NT2/D1 (cell line): Measurements from ENCODE around the gene TMEM98.

ENCODE experiments used
- DNase-seq: peaks from one replicate; pipeline ENCODE4 v3.0.0-alpha.2; 2011; ENCODE audit warnings: low read depth, low spot score
- H3K27me3 ChIP-seq: 2 replicates; pipeline ENCODE4 v1.6.0; 2011; ENCODE audit warnings: mild to moderate bottlenecking; ENCODE audit not compliant: insufficient read length, insufficient read depth
- H3K36me3 ChIP-seq: 2 replicates; pipeline ENCODE4 v1.6.1; 2011; ENCODE audit warnings: mild to moderate bottlenecking, low read length, mixed read lengths; ENCODE audit not compliant: insufficient read depth, insufficient read length
- H3K4me1 ChIP-seq: 2 replicates; pipeline ENCODE4 v1.5.1; 2011; ENCODE audit not compliant: insufficient read depth, insufficient read length
- H3K4me3 ChIP-seq: 2 replicates; pipeline ENCODE4 v1.5.1; 2011; ENCODE audit warnings: low read depth; ENCODE audit not compliant: insufficient read length
- H3K9ac ChIP-seq: 2 replicates; pipeline ENCODE4 v1.6.0; 2011; ENCODE audit warnings: low read depth; ENCODE audit not compliant: insufficient read length
- H3K9me3 ChIP-seq: 2 replicates; pipeline ENCODE4 v1.5.1; 2011; ENCODE audit warnings: mild to moderate bottlenecking, low read length; ENCODE audit not compliant: insufficient read depth
- SUZ12 ChIP-seq: IDR thresholded peaks from 2 replicates; pipeline ENCODE4 v1.6.1; 2011; ENCODE audit not compliant: insufficient read length, insufficient read depth; ENCODE audit errors: extremely low read depth
- YY1 ChIP-seq: IDR thresholded peaks from 2 replicates; pipeline ENCODE4 v1.6.1; 2011; ENCODE audit not compliant: insufficient read length, insufficient read depth
- ZNF274 ChIP-seq: IDR thresholded peaks from 2 replicates; pipeline ENCODE4 v1.6.1; 2011; ENCODE audit warnings: mild to moderate bottlenecking, low read depth, low read length

Gene TMEM98

GRCh38 chr17:32894245-32894644 lies 33.7 kb upstream of the TMEM98 start:
- Histone ChIP-seq H3K9me3 (no peaks in the 10 kb centered on the region), H3K4me3 (no peak overlapping the region), H3K36me3 (no peaks in the 10 kb centered on the region), H3K9ac (no peak overlapping the region), H3K27me3 (no peaks in the 10 kb centered on the region), H3K4me1 (no peaks in the 10 kb centered on the region)
- no peak for DNase-seq
- no peak for TF ChIP-seq SUZ12

DNA sequence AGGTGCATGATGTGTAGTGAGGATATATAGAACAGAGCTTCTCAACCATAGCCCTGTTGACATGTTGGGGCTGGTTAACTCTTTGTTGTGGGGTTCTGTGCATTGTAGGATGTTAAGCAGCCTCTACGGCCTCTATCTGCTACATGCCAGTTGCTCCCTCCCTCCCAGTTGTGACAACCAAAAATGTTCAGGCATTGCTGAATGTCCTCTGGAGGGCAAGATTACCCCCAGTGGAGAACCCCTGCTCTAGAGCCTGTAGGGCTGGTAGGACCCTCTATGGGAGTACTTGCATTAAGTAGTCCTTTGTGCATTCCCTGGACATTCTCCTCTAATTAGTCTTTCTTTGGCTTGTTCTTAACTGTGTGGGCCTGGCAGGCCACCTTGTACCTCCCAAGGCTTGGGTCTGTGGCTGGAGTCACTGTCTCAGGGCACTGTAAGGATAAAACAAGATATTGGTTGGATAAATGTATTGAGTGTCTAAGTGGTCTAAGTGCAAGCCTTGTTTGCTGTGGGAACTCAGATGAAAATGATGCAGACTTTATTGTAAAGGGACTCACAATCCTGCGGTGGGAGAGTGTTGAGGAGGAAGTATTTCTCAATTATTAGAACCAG lies 31.2 kb upstream of the TMEM98 start:
- H3K4me3 ChIP-seq, result no peak overlapping the region
- no peak for TF ChIP-seq YY1
- TF ChIP-seq ZNF274, result no peak
- TF ChIP-seq SUZ12, result no peak
- H3K9me3 ChIP-seq, result peaks cover 6% of the 10 kb centered on the region
- H3K36me3 ChIP-seq, result no peaks in the 10 kb centered on the region
- no peak overlapping the region for H3K9ac ChIP-seq
- no peaks in the 10 kb centered on the region for H3K27me3 ChIP-seq
- H3K4me1 ChIP-seq, result no peaks in the 10 kb centered on the region
- no peak for DNase-seq

DNA sequence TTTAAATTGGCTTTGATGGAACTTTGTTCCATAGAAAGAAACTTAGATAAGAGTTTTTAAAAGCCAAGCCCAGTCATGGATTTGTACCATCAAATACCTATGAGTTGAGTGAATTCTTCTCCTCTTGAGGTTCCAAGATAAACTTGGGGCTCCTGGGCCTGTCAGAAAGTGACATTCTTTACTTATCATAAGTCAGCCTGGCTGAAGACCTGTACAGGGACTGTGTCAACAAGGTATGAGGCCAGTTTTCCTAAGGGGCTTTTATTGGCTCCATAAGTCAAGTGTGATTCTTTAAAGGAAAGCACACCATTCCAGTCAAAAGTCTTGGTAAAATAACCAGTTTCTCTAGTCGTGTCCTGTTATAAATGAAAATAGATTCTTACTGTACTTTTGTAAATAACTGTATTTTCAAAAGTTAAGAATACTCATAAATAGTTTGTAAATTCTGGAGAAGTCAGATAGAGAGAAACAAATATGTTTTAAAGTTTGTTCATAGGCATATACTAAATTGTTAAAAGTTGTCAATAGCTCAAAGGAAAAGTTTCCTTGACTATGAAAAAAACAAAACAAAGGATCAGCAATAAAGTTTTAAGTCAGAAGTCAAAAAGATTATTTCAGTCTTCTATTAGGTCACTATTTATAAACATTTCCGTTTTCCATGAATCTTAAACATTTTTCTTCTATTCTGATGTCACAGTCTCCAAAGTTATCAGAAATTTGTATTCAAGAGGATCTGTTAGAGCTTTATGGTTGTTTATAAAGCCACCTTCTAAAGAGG lies 28.5 kb upstream of the TMEM98 start:
- H3K4me3 ChIP-seq, result no peak overlapping the region
- H3K9me3 ChIP-seq, result peaks cover 13% of the 10 kb centered on the region
- H3K9ac ChIP-seq, result no peak overlapping the region
- H3K27me3 ChIP-seq, result no peaks in the 10 kb centered on the region
- TF ChIP-seq SUZ12 (no peak), YY1 (no peak)
- H3K4me1 ChIP-seq, result no peaks in the 10 kb centered on the region
- no peak for DNase-seq
- H3K36me3 ChIP-seq, result no peaks in the 10 kb centered on the region

- Histone ChIP-seq H3K4me1 (no peaks in the 10 kb centered on the region), H3K27me3 (no peaks in the 10 kb centered on the region), H3K36me3 (no peaks in the 10 kb centered on the region), H3K9ac (no peak overlapping the region), H3K4me3 (no peak overlapping the region), H3K9me3 (peaks cover 13% of the 10 kb centered on the region)
- no peak for DNase-seq
- TF ChIP-seq SUZ12, result no peak
- TF ChIP-seq ZNF274, result no peak
- no peak for TF ChIP-seq YY1
Observed at GRCh38 chr17:32901743-32902142, 26.2 kb upstream of the TMEM98 start.

DNA sequence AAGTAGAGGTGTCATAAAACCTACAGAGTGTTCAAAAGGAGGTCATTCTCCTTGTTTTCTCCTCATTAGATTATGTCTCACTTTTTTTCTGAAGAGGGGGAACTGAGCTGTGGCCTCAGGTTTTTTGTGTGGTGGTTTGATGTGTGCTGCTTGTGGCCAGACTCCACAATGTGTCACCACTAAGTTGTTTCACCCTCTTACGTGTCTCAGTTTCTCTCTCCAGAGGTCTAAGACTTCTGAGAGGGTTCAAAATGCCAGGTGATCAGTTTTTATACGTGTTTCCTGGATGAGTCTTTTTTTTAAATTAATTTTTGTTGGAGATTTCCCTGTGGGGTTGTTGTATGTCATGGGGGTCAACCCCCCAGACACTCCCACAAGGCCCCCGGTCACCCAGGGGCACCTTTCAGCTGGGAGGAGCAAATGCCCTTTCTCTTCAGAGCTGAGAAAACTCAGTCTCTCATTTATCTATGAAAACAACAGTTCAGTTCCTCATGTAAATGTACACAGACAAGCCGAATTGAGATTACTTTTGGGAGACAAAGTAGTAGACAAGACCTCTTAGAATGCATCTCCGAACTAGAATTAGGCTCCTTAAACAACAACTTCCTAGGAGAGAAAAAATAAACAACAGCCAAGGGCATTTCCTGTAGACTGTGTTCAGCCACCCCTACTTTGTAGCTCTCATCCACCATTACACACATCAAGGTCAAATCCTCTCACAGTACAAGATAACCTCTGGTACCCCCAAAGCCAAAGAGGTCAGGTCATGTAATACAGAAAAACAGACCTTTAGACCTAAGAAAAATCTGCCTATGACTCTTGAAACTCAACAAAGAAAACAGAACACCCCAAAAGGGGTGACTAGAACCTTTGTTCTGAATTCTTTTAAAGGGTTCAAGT lies 23.9 kb upstream of the TMEM98 start:
- H3K4me1 ChIP-seq, result no peaks in the 10 kb centered on the region
- no peaks in the 10 kb centered on the region for H3K36me3 ChIP-seq
- H3K9me3 ChIP-seq, result peaks cover 13% of the 10 kb centered on the region
- no peak overlapping the region for H3K4me3 ChIP-seq
- H3K9ac ChIP-seq, result no peak overlapping the region
- no peaks in the 10 kb centered on the region for H3K27me3 ChIP-seq
- DNase-seq, result no peak
- no peak for TF ChIP-seq SUZ12
- TF ChIP-seq ZNF274, result no peak
- TF ChIP-seq YY1, result no peak

DNA sequence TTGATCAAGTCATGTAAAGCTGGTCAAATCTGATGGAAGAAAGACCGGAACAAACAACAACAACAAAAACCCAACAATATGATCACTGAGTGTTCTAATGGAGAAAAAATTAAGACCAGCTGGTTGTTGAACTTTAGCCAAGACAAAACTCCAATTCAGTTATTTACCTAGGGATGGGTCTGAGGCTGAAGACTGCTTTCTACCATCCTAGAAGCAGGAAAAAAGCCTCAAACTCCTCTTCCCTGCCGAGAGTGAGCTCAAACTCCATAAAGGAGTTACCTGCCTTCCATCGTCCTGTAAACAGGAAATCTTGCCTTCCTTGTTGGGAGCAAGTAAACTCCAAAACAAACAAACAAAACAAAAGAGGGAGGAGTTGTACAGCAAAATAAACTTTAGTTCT lies 23.1 kb upstream of the TMEM98 start:
- Histone ChIP-seq H3K9ac (no peak overlapping the region), H3K36me3 (no peaks in the 10 kb centered on the region), H3K27me3 (no peaks in the 10 kb centered on the region), H3K4me1 (no peaks in the 10 kb centered on the region), H3K4me3 (no peak overlapping the region), H3K9me3 (peaks cover 13% of the 10 kb centered on the region)
- DNase-seq, result no peak
- TF ChIP-seq YY1 (no peak), ZNF274 (no peak), SUZ12 (no peak)

DNA sequence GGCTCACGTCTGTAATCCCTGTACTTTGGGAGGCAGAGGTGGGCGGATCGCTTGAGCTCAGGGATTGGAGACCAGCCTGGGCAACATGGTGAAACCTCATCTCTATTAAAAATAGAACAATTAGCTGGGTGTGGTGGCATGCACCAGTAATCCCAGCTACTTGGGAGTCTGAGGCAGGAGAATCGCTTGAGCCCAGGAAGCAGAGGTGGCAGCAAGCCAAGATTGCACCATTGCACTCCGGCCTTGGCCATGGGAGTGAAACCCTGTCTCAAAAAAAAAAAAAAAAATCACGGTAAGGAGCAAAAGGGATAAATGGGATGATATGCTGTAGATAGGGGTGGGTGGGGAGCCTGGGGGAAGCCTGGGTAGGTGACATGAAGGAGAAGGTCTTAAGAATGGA lies 20.4 kb upstream of the TMEM98 start:
- Histone ChIP-seq H3K27me3 (no peaks in the 10 kb centered on the region), H3K4me1 (no peaks in the 10 kb centered on the region), H3K9ac (no peak overlapping the region), H3K9me3 (no peaks in the 10 kb centered on the region), H3K36me3 (no peaks in the 10 kb centered on the region), H3K4me3 (no peak overlapping the region)
- TF ChIP-seq SUZ12 (no peak), ZNF274 (no peak), YY1 (no peak)
- no peak for DNase-seq
